SK-N-SH treated with all-trans-retinoic acid at 6 μM for 48 hours (cell line): ENCODE data around the gene GRM7.
A peak's percentile ranks its signal among the peaks of the same experiment; 100 is the strongest.

ENCODE experiments used
- ATAC-seq: fragments of 200-7000 bp; cut with Tn5 transposase; 3 replicates; pipeline ENCODE4 v1.9.1; 2020; ENCODE audit warnings: mild to moderate bottlenecking, moderate library complexity
- ARNTL ChIP-seq: fragments of 450-650 bp; formaldehyde crosslinking; IDR thresholded peaks from 2 replicates; pipeline ENCODE4 v1.5.0; 2020; ENCODE audit warnings: low read depth, mild to moderate bottlenecking, moderate library complexity, borderline replicate concordance
- BACH2 ChIP-seq: fragments of 250-450 bp; sonication (Bioruptor Pico); IDR thresholded peaks from 2 replicates; pipeline ENCODE4 v1.9.0; 2021; ENCODE audit warnings: mild to moderate bottlenecking, borderline replicate concordance
- CSDC2 ChIP-seq: fragments of 250-450 bp; sonication (Bioruptor Pico); IDR thresholded peaks from 2 replicates; pipeline ENCODE4 v1.5.0; 2020; ENCODE audit warnings: mild to moderate bottlenecking, moderate library complexity
- ESRRG ChIP-seq: fragments of 250-450 bp; sonication (Bioruptor Pico); IDR thresholded peaks from 2 replicates; pipeline ENCODE4 v1.6.1; 2021; ENCODE audit warnings: mild to moderate bottlenecking
- GLIS3 ChIP-seq: fragments of 250-450 bp; sonication (Bioruptor Pico); IDR thresholded peaks from 2 replicates; pipeline ENCODE4 v1.5.0; 2020; ENCODE audit warnings: mild to moderate bottlenecking, moderate library complexity
- ISL1 ChIP-seq: fragments of 250-450 bp; sonication (Bioruptor Pico); IDR thresholded peaks from 2 replicates; pipeline ENCODE4 v2.1.2; 2022; ENCODE audit warnings: mild to moderate bottlenecking, moderate library complexity
- OSR1 ChIP-seq: fragments of 250-450 bp; sonication (Bioruptor Pico); IDR thresholded peaks from 2 replicates; pipeline ENCODE4 v1.8.0; 2022; ENCODE audit warnings: moderate library complexity, mild to moderate bottlenecking, inconsistent platforms
- PPARA ChIP-seq: fragments of 250-450 bp; sonication (Bioruptor Pico); IDR thresholded peaks from 2 replicates; pipeline ENCODE4 v1.5.0; 2020; ENCODE audit warnings: mild to moderate bottlenecking, borderline replicate concordance
- RARB ChIP-seq: fragments of 250-450 bp; sonication (Bioruptor Pico); IDR thresholded peaks from 2 replicates; pipeline ENCODE4 v1.8.0; 2021; ENCODE audit warnings: mild to moderate bottlenecking, moderate library complexity
- SNAI2 ChIP-seq: fragments of 250-450 bp; sonication (Bioruptor Pico); IDR thresholded peaks from 2 replicates; pipeline ENCODE4 v1.5.0; 2020; ENCODE audit warnings: mild to moderate bottlenecking, moderate library complexity
- TCF4 ChIP-seq: fragments of 250-450 bp; sonication (Bioruptor Pico); IDR thresholded peaks from 2 replicates; pipeline ENCODE4 v1.8.0; 2021; ENCODE audit warnings: mild to moderate bottlenecking, moderate library complexity, borderline replicate concordance
- TOX ChIP-seq: fragments of 250-450 bp; sonication (Bioruptor Pico); IDR thresholded peaks from 2 replicates; pipeline ENCODE4 v1.8.0; 2021; ENCODE audit warnings: mild to moderate bottlenecking, moderate library complexity, borderline replicate concordance
- ZC3H10 ChIP-seq: fragments of 250-450 bp; sonication (Bioruptor Pico); IDR thresholded peaks from 2 replicates; pipeline ENCODE4 v1.5.1; 2021; ENCODE audit warnings: mild to moderate bottlenecking, moderate library complexity
- ZFP3 ChIP-seq: fragments of 250-450 bp; sonication (Bioruptor Pico); IDR thresholded peaks from 2 replicates; pipeline ENCODE4 v1.5.0; 2020; ENCODE audit warnings: mild to moderate bottlenecking, moderate library complexity
- ZFP30 ChIP-seq: fragments of 450-650 bp; formaldehyde crosslinking; IDR thresholded peaks from 2 replicates; pipeline ENCODE4 v1.5.0; 2022; ENCODE audit warnings: mild to moderate bottlenecking, moderate library complexity
- ZNF565 ChIP-seq: fragments of 450-650 bp; formaldehyde crosslinking; conservative IDR thresholded peaks from 2 replicates; pipeline ENCODE4 v1.5.0; 2020; ENCODE audit warnings: low read depth, mild to moderate bottlenecking, moderate library complexity
- ZNF70 ChIP-seq: fragments of 450-650 bp; formaldehyde crosslinking; IDR thresholded peaks from 2 replicates; pipeline ENCODE4 v1.5.0; 2020; ENCODE audit warnings: mild to moderate bottlenecking, moderate library complexity
- ZNF8 ChIP-seq: fragments of 450-650 bp; formaldehyde crosslinking; IDR thresholded peaks from 2 replicates; pipeline ENCODE4 v1.5.0; 2020; ENCODE audit warnings: mild to moderate bottlenecking, moderate library complexity
- TF ChIP-seq, protein P1 (sequence below): fragments of 250-450 bp; sonication (Bioruptor Pico); IDR thresholded peaks from 2 replicates; pipeline ENCODE4 v1.5.1; 2020; ENCODE audit warnings: low read depth, mild to moderate bottlenecking, moderate library complexity
- TF ChIP-seq, protein P2 (sequence below): fragments of 250-450 bp; sonication (Bioruptor Pico); IDR thresholded peaks from 2 replicates; pipeline ENCODE4 v1.8.0; 2021; ENCODE audit warnings: low read depth, mild to moderate bottlenecking, moderate library complexity, borderline replicate concordance
- TF ChIP-seq, protein P3 (sequence below): fragments of 250-450 bp; sonication (Bioruptor Pico); IDR thresholded peaks from 2 replicates; pipeline ENCODE4 v1.5.0; 2020; ENCODE audit warnings: mild to moderate bottlenecking, moderate library complexity
- TF ChIP-seq, protein P4 (sequence below): fragments of 250-450 bp; sonication (Bioruptor Pico); IDR thresholded peaks from 2 replicates; pipeline ENCODE4 v1.5.1; 2021; ENCODE audit warnings: mild to moderate bottlenecking, moderate library complexity
- TF ChIP-seq, protein P5 (sequence below): fragments of 250-450 bp; sonication (Bioruptor Pico); IDR thresholded peaks from 2 replicates; pipeline ENCODE4 v1.8.0; 2020; ENCODE audit warnings: mild to moderate bottlenecking, moderate library complexity, borderline replicate concordance

Gene GRM7

DNA sequence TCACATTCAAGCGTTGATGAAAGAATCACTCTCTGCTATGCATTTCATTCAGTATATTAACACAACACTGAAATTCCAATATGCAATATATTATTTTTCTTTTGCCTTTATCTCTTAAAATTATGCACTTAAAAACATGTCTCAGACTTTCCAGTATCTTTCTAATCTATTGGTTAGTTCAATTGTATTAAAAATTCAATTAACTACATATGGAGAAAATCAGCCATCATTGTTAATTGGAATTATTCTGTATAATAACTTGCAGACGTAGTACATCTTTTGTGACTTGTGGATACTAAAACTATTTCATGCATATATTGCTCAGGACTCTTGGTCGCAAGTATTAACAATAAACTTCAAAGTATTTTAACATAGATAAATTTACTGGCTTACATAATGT, 715.6 kb downstream of the GRM7 start:
- TF ChIP-seq SNAI2 (CRISPR knock-in tag): no peak
- TF ChIP-seq, protein P1, sequence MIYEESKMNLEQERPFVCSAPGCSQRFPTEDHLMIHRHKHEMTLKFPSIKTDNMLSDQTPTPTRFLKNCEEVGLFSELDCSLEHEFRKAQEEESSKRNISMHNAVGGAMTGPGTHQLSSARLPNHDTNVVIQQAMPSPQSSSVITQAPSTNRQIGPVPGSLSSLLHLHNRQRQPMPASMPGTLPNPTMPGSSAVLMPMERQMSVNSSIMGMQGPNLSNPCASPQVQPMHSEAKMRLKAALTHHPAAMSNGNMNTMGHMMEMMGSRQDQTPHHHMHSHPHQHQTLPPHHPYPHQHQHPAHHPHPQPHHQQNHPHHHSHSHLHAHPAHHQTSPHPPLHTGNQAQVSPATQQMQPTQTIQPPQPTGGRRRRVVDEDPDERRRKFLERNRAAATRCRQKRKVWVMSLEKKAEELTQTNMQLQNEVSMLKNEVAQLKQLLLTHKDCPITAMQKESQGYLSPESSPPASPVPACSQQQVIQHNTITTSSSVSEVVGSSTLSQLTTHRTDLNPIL (CRISPR knock-in tag): peak; percentile 43; the same call in 1 of the 2 replicates
- TF ChIP-seq ZFP3 (CRISPR knock-in tag): no peak; the same call in 1 of the 2 replicates
- peak; percentile 99 for TF ChIP-seq TCF4 (CRISPR knock-in tag)
- TF ChIP-seq ZC3H10 (CRISPR knock-in tag): no peak
- TF ChIP-seq ISL1: peak; percentile 92
- no peak for TF ChIP-seq ARNTL (CRISPR knock-in tag)
- no peak for TF ChIP-seq PPARA
- TF ChIP-seq ZFP30 (CRISPR knock-in tag): no peak
- no peak for TF ChIP-seq BACH2 (CRISPR knock-in tag)
- no peak for TF ChIP-seq CSDC2 (CRISPR knock-in tag)
- TF ChIP-seq, protein P2, sequence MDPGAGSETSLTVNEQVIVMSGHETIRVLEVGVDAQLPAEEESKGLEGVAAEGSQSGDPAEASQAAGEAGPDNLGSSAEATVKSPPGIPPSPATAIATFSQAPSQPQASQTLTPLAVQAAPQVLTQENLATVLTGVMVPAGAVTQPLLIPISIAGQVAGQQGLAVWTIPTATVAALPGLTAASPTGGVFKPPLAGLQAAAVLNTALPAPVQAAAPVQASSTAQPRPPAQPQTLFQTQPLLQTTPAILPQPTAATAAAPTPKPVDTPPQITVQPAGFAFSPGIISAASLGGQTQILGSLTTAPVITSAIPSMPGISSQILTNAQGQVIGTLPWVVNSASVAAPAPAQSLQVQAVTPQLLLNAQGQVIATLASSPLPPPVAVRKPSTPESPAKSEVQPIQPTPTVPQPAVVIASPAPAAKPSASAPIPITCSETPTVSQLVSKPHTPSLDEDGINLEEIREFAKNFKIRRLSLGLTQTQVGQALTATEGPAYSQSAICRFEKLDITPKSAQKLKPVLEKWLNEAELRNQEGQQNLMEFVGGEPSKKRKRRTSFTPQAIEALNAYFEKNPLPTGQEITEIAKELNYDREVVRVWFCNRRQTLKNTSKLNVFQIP (CRISPR knock-in tag): no peak
- TF ChIP-seq ESRRG (CRISPR knock-in tag): 0 out of 2 replicates have a peak, but pooled peaks have one; percentile 36
- TF ChIP-seq ZNF565 (CRISPR knock-in tag): no peak
- no peak for TF ChIP-seq ZNF70
- TF ChIP-seq, protein P3, sequence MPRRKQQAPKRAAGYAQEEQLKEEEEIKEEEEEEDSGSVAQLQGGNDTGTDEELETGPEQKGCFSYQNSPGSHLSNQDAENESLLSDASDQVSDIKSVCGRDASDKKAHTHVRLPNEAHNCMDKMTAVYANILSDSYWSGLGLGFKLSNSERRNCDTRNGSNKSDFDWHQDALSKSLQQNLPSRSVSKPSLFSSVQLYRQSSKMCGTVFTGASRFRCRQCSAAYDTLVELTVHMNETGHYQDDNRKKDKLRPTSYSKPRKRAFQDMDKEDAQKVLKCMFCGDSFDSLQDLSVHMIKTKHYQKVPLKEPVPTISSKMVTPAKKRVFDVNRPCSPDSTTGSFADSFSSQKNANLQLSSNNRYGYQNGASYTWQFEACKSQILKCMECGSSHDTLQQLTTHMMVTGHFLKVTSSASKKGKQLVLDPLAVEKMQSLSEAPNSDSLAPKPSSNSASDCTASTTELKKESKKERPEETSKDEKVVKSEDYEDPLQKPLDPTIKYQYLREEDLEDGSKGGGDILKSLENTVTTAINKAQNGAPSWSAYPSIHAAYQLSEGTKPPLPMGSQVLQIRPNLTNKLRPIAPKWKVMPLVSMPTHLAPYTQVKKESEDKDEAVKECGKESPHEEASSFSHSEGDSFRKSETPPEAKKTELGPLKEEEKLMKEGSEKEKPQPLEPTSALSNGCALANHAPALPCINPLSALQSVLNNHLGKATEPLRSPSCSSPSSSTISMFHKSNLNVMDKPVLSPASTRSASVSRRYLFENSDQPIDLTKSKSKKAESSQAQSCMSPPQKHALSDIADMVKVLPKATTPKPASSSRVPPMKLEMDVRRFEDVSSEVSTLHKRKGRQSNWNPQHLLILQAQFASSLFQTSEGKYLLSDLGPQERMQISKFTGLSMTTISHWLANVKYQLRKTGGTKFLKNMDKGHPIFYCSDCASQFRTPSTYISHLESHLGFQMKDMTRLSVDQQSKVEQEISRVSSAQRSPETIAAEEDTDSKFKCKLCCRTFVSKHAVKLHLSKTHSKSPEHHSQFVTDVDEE: peak; percentile 86; the same call in 1 of the 2 replicates
- TF ChIP-seq, protein P4, sequence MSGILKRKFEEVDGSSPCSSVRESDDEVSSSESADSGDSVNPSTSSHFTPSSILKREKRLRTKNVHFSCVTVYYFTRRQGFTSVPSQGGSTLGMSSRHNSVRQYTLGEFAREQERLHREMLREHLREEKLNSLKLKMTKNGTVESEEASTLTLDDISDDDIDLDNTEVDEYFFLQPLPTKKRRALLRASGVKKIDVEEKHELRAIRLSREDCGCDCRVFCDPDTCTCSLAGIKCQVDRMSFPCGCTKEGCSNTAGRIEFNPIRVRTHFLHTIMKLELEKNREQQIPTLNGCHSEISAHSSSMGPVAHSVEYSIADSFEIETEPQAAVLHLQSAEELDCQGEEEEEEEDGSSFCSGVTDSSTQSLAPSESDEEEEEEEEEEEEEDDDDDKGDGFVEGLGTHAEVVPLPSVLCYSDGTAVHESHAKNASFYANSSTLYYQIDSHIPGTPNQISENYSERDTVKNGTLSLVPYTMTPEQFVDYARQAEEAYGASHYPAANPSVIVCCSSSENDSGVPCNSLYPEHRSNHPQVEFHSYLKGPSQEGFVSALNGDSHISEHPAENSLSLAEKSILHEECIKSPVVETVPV (CRISPR knock-in tag): peak; percentile 55; the same call in 1 of the 2 replicates
- TF ChIP-seq GLIS3: peak; percentile 85
- TF ChIP-seq RARB (CRISPR knock-in tag): no peak
- TF ChIP-seq ZNF8 (CRISPR knock-in tag): 0 out of 2 replicates have a peak, but pooled peaks have one; percentile 51
- no peak for TF ChIP-seq TOX (CRISPR knock-in tag)
- TF ChIP-seq OSR1 (CRISPR knock-in tag): no peak
- TF ChIP-seq, protein P5, sequence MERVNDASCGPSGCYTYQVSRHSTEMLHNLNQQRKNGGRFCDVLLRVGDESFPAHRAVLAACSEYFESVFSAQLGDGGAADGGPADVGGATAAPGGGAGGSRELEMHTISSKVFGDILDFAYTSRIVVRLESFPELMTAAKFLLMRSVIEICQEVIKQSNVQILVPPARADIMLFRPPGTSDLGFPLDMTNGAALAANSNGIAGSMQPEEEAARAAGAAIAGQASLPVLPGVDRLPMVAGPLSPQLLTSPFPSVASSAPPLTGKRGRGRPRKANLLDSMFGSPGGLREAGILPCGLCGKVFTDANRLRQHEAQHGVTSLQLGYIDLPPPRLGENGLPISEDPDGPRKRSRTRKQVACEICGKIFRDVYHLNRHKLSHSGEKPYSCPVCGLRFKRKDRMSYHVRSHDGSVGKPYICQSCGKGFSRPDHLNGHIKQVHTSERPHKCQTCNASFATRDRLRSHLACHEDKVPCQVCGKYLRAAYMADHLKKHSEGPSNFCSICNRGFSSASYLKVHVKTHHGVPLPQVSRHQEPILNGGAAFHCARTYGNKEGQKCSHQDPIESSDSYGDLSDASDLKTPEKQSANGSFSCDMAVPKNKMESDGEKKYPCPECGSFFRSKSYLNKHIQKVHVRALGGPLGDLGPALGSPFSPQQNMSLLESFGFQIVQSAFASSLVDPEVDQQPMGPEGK: no peak
- no peak for ATAC-seq

DNA sequence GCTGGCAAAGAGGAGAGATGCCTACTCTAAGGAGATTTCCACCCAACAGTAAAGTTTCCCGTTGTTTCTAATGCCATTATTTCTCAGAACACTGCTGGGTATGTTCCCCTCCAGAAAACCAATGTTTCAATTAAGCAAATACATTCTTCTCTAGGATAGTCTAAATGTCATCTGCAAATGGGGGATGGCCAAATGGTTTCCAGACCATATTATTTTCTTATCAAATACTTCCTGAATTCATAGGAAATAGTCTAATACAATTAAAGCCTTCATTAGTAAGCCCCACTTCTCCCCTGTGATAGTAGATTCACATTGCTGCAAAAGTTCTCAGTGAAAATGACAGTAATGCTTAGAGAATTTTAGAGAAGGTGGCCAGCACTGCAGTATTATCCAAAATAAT, 716.6 kb downstream of the GRM7 start:
- TF ChIP-seq ISL1 (peak; percentile 57), BACH2 (CRISPR knock-in tag) (no peak), TCF4 (CRISPR knock-in tag) (peak; percentile 70), ZNF565 (CRISPR knock-in tag) (no peak)
- TF ChIP-seq, protein P3: peak; percentile 36; the same call in 1 of the 2 replicates
- ATAC-seq: no peak
